PC-9 (cell line): ENCODE results near the gene KCTD16. TPM values are rescaled to one million over a fixed set of nuclear protein-coding genes. Genes with fewer than 3 reads are reported as not detected.

Source experiments
- BruUV-seq: library from RNA; stranded (reverse); fragments of 400-500 nt; replicated peaks from 2 replicates; lab custom pipeline; 2021; lab: Mats Ljungman, UMichigan
- CTCF ChIA-PET: fragments of 300-600 bp; sonication (Branson Sonifier 250); formaldehyde crosslinking; loops from one replicate; lab custom pipeline; 2022; ENCODE audit warnings: antibody characterized with exemption; lab: Charles Lee
- POLR2A ChIA-PET: fragments of 300-600 bp; sonication (Branson Sonifier 250); formaldehyde crosslinking; loops from one replicate; lab custom pipeline; 2022; ENCODE audit warnings: antibody characterized with exemption; ENCODE audit not compliant: unreplicated experiment; lab: Charles Lee
- DNase-seq, 2 experiments: peaks; one replicate each; pipeline versions ENCODE4 v3.0.0 to v3.0.0-alpha.2; 2015 to 2022; ENCODE audit warnings: mixed read lengths in 1 of 2
- H2AFZ ChIP-seq: fragments of 200-600 bp; sonication (generic); 2 replicates; pipeline ENCODE4 v1.8.1; 2017; ENCODE audit warnings: antibody characterized with exemption
- H3F3A ChIP-seq: fragments of 200-600 bp; sonication (generic); 2 replicates; pipeline ENCODE4 v1.8.1; 2017; ENCODE audit warnings: antibody characterized with exemption, mild to moderate bottlenecking, low read depth; ENCODE audit not compliant: insufficient read depth
- H3K27ac ChIP-seq: fragments of 200-600 bp; sonication (generic); 2 replicates; pipeline ENCODE4 v1.6.1; 2016; ENCODE audit warnings: mixed run types
- H3K27me3 ChIP-seq: fragments of 200-600 bp; sonication (generic); 2 replicates; pipeline ENCODE4 v1.6.1; 2016; ENCODE audit warnings: low read depth, mixed run types; ENCODE audit not compliant: insufficient read depth
- H3K36me3 ChIP-seq: fragments of 200-600 bp; sonication (generic); 2 replicates; pipeline ENCODE4 v1.6.1; 2016; ENCODE audit warnings: low read depth, mixed run types
- H3K4me1 ChIP-seq: fragments of 200-600 bp; sonication (generic); replicated peaks from 2 replicates; pipeline ENCODE4 v1.6.1; 2016; ENCODE audit warnings: mixed run types; ENCODE audit not compliant: insufficient read depth
- H3K4me2 ChIP-seq: fragments of 200-600 bp; sonication (generic); 2 replicates; pipeline ENCODE4 v1.6.1; 2017; ENCODE audit warnings: mixed run types
- H3K4me3 ChIP-seq: fragments of 200-600 bp; sonication (generic); 2 replicates; pipeline ENCODE4 v1.6.1; 2016; ENCODE audit warnings: mixed run types
- H3K79me2 ChIP-seq: fragments of 200-600 bp; sonication (generic); 2 replicates; pipeline ENCODE4 v1.6.1; 2017; ENCODE audit warnings: low read depth, mixed run types
- H3K9me2 ChIP-seq: fragments of 200-600 bp; sonication (generic); 2 replicates; pipeline ENCODE4 v1.8.1; 2017; ENCODE audit warnings: mild to moderate bottlenecking; ENCODE audit not compliant: insufficient read depth
- H3K9me3 ChIP-seq: fragments of 200-600 bp; sonication (generic); 2 replicates; pipeline ENCODE4 v1.8.1; 2016; ENCODE audit warnings: low read depth; ENCODE audit not compliant: insufficient read depth
- H4K20me1 ChIP-seq: fragments of 200-600 bp; sonication (generic); 2 replicates; pipeline ENCODE4 v1.8.1; 2017; ENCODE audit not compliant: insufficient read depth
- CTCF ChIP-seq: fragments of 200-600 bp; sonication (generic); conservative IDR thresholded peaks from 2 replicates; pipeline ENCODE4 v1.6.1; 2017; ENCODE audit warnings: mixed run types, antibody characterized with exemption, mild to moderate bottlenecking, moderate library complexity
- EZH2 ChIP-seq: fragments of 200-600 bp; sonication (generic); IDR thresholded peaks from 2 replicates; pipeline ENCODE4 v1.8.0; 2017; ENCODE audit warnings: antibody characterized with exemption, low read depth
- intact Hi-C: fragments of 100-400 bp; cut with micrococcal nuclease; formaldehyde crosslinking; loops from one replicate; pipeline ENCODE4 v1.10.0; 2022; ENCODE audit not compliant: unreplicated experiment
- total RNA-seq: library from RNA; stranded (reverse); gene quantifications from 2 replicates; pipeline ENCODE4 v1.2.3, GENCODE V29; 2021

The KCTD16 gene
- total RNA-seq, 1 experiment from 2014 or later, result 0.33 TPM

DNA sequence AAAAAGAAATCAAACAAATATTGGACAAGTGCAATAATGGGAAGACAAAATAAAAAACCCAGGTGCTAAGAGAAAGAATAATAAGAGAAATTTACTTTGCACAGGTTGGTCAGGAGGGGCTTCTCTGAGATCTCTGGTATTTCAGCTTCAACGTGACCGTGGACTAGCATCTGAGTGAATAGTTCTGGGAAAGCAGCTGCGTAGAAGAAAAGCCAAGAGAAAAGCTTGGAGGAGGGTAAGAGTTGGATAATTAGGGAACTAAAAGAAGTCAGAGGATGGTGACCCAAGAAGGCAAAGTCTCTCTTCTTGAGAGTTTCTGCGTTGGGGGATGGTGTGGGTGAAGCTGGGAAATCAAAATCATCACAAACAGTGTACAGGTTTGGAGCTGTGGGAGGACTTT lies 41.8 kb upstream of the KCTD16 start:
- TF ChIP-seq CTCF, result no peak
- Histone ChIP-seq H3K9me2 (no peaks in the 10 kb centered on the region), H3K4me3 (no peak overlapping the region), H3K27ac (no peak overlapping the region), H3K9me3 (no peaks in the 10 kb centered on the region), H3K79me2 (no peaks in the 10 kb centered on the region), H4K20me1 (no peaks in the 10 kb centered on the region), H3K27me3 (no peaks in the 10 kb centered on the region), H3K4me2 (no peak overlapping the region), H3K36me3 (no peaks in the 10 kb centered on the region), H2AFZ (no peak overlapping the region), H3F3A (no peaks in the 10 kb centered on the region), H3K4me1 (no peaks in the 10 kb centered on the region)
- intact Hi-C loops, result no loop called here
- POLR2A ChIA-PET, result no interaction called here
- BruUV-seq, result no TSS peak
- DNase-seq, result no peak
- CTCF ChIA-PET, result interaction anchor here (0.6 kb wide), 1 partner anchor 1240 kb away, joined by 4 read pairs; no protein-coding TSS in a partner anchor

GRCh38 chr5:144130306-144130705 lies 40.4 kb upstream of the KCTD16 start:
- BruUV-seq, result no TSS peak
- H3K27ac ChIP-seq, result no peak overlapping the region
- TF ChIP-seq EZH2 (no peak), CTCF (no peak)
- CTCF ChIA-PET, result no interaction called here
- H3K4me2 ChIP-seq, result no peak overlapping the region
- no peak overlapping the region for H3K4me3 ChIP-seq
- no peaks in the 10 kb centered on the region for H3K9me2 ChIP-seq
- DNase-seq, result no peak
- POLR2A ChIA-PET, result interaction anchor here (0.7 kb wide), 1 partner anchor 52 kb away, joined by 6 read pairs; no protein-coding TSS in a partner anchor
- no peak overlapping the region for H2AFZ ChIP-seq
- H3K4me1 ChIP-seq, result no peaks in the 10 kb centered on the region
- no peaks in the 10 kb centered on the region for H3K79me2 ChIP-seq
- no peaks in the 10 kb centered on the region for H3K27me3 ChIP-seq
- no peaks in the 10 kb centered on the region for H4K20me1 ChIP-seq
- H3K9me3 ChIP-seq, result no peaks in the 10 kb centered on the region
- H3F3A ChIP-seq, result no peaks in the 10 kb centered on the region
- no peaks in the 10 kb centered on the region for H3K36me3 ChIP-seq
- intact Hi-C loops, result no loop called here

- Histone ChIP-seq H3K79me2 (no peaks in the 10 kb centered on the region), H3F3A (no peaks in the 10 kb centered on the region), H2AFZ (no peak overlapping the region), H3K9me3 (no peaks in the 10 kb centered on the region), H3K4me2 (no peak overlapping the region), H3K9me2 (no peaks in the 10 kb centered on the region), H3K27ac (no peak overlapping the region), H3K4me3 (no peak overlapping the region), H3K4me1 (no peaks in the 10 kb centered on the region), H4K20me1 (no peaks in the 10 kb centered on the region), H3K27me3 (no peaks in the 10 kb centered on the region), H3K36me3 (no peaks in the 10 kb centered on the region)
- intact Hi-C loops, result no loop called here
- no TSS peak for BruUV-seq
- CTCF ChIA-PET, result no interaction called here
- no peak for DNase-seq
- POLR2A ChIA-PET, result no interaction called here
- TF ChIP-seq CTCF, result no peak
- TF ChIP-seq EZH2, result no peak
Measured at GRCh38 chr5:144131261-144131660, 39.4 kb upstream of the KCTD16 start.
